SHP77 (cell line): Measurements from ENCODE around the gene HOXA3.

Experiments
- DNase-seq, 2 experiments: peaks; one replicate each; lab custom pipeline; 2025; lab: John Stamatoyannopoulos, UW

The HOXA3 gene

GRCh38 chr7:27114881-27115220, 37.5 kb downstream of the HOXA3 start:
- no peak for DNase-seq

GRCh38 chr7:27113991-27114769, 38.2 kb downstream of the HOXA3 start:
- DNase-seq = no peak

GRCh38 chr7:27112955-27113949, 39.1 kb downstream of the HOXA3 start:
- DNase-seq = no peak

DNA sequence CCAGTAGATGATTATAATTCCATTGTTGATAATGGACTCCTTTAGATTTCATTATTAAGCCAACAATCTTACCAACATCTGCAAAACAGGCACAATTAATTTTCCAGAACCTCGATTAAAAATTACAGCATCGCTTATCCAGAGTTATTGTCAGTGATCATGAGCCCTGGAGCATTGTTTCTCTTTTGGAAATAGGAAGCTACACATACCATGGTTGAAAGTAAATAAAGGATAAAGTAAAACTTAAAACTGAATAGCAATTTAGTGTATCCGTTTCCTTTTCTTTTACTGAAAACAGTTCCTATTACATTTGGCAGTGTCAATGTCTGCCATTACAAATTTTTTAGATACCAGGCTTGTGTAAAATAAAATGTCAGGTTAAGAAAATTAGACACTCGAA, 40.0 kb downstream of the HOXA3 start:
- DNase-seq = no peak

DNA sequence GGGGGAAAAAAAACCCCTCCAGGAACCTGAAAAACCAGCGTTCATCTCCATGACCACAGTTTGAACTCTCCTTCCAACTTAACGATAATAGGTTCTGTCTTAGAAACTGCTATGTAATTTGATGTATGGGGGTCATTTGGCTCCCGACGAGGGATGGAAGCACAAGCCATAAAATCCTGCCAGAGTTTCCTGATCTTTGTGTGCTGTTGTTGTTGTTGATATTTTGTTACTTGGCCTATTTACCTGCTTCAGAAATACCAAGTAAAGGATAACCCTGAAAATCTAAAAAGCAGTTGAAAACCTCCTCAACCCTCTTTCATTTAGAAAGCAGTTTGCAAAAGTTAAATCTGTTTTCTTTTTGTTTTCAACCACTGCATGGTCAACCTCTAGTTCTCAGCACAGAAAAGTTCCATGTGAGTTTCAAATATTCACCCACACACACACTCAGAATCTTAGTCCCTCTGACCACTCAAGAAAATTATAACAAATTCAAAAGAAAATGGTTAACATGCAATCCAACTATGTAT, 40.6 kb downstream of the HOXA3 start:
- DNase-seq = no peak

DNA sequence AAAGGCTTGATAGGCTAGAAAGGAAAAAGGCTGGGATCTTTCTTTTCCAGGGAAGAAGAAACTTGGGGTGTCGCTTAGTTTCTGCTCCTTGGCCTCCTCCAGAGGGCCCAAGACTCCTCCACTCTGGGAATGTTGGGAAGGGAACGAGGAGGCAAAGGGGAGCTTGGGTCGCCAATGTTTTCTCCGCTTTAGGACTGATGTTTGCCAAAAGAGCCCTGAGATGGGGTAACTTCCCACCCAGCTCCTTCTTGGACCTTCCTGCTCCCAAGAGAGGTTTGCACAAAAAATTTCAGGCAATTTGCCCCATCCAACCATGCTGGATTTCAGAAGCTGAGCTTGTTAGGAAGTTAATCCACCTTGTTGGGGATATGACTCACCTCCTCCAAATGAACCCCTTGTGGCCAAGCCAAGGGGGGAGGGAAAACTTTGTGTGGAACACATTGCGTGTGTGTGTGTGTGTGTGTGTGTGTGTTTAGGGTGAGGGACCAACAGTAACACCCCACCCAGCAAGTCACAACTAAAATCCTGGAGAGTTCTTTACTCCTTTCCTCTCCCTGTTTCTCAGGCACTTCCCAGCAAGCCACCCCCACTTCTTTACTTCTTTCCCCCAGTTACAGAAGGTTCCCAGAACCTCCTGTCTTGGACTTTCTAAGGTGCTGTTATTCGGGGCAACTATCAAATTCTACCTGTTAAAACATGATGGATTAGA, 41.2 kb downstream of the HOXA3 start:
- no peak for DNase-seq

DNA sequence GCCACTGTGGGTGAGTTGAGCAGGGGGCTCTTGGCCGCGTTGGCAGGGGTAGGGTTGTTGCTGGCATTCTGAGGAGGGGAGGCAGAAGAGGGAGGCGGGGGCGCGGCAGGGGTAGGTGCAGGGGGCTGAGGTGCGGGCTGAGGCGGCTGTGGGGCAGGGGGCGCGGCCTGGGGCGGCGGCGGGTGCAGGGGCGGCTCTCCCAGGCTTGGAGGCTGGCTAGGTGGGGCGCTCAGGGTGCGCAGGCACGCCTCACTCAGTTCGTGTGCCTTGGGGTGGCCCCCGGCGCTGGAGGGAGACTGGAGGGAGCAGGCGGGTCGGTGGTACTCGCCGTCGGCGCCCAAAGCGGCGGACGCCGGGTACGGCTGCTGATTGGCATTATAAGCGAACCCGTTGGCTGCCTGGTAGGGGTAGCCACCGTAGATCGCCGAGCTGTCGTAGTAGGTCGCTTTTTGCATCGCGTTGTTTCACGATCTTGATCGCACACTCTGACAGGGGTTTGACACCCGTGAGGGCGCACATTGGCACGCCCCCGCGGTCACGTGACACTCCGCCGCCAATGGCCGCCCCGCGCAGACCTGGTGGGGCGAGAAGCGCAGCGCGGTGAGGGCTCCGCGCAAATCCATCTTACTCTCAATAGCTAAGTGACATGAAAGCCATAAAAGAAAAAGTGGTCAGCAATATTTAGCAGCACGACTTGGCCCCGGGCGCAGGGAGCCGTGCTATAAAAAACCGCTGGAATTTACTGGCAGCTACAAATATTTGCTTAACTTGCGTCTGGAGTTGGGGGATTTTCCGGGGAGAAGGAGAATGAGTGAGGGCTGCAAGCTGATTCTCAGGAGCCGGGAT, 42.0 kb downstream of the HOXA3 start:
- no peak for DNase-seq

- DNase-seq = no peak
Measured at GRCh38 chr7:27109466-27110185, 42.8 kb downstream of the HOXA3 start.

GRCh38 chr7:27108390-27109127, 43.8 kb downstream of the HOXA3 start:
- no peak for DNase-seq

- no peak for DNase-seq
Measured at GRCh38 chr7:27107391-27108381, 44.7 kb downstream of the HOXA3 start.

GRCh38 chr7:27106901-27107240, 45.5 kb downstream of the HOXA3 start:
- no peak for DNase-seq

DNA sequence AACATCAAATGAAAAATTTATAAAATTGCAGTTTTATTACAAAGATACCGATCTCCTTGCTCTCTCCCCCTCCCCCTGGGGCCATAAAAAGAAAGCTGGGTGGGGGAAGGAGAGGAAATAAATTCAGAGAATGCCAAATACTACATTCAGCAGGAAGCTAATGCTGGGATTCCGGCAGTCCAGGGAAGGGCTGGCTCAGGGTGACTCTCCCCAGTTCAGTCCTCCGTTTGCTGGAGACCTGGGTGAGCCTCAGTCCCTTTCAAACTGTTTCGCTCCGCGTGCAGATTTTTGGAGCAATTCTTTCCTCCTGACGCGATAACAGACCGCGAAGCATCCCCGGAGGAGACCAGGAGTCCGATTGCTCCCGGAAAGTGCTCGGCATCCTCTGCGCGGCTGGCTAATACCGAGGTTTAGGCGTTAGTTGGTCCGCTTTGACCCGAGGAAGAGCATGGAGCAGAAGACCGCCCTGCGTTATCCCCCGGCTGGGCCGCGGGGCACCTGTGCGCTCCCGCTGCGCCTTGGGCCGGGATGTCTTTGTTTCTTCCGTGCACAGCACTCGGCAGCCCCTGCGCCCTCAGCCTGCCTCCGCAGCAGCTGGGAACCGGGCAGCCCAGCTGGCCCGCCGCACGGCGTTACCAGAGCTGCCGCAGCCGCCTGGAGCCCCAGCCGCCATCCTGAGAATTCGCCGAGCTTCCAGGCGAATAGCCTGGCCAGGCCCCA, 46.0 kb downstream of the HOXA3 start:
- no peak for DNase-seq

- no peak for DNase-seq
Measured at GRCh38 chr7:27105301-27106031, 46.9 kb downstream of the HOXA3 start.

- no peak for DNase-seq
Measured at GRCh38 chr7:27104341-27105058, 47.9 kb downstream of the HOXA3 start.

DNA sequence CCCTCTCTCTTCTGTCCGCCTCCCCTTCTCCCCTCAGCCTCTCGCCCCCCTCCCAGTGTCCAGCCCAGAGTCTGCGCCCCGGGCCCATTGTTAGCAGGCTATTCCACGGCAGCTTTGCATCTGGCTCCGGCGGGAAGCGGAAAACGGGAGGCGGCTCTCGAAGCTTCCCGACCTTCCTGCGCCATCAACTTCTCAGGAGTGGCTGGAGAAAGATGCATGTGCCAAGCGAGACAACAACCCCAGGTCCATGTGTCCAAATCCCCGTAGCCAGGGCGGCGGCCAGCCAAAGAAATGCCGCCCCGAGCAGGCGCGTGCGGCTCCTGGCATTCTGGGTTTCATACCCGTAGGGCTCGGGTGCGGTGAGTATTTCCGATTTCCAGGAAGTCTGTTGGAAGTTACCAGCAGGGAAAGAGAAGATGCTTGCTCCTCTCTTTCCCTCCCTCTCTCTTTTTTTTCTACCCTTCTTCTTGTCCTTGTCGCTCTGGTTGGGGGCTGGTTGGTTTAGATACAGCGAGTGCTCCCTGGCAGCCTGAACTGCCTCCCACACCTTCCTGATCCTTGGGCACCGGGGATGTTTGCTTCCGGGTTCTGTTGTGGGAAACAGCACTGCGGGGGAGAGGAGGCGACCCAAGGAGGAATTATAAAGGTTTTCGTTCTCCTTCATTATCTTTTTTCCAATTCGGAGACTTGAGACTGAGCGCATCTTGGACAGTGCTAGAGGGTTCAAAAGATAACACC, 48.7 kb downstream of the HOXA3 start:
- DNase-seq = no peak
